Measurements from ENCODE around the gene MYCN.
"Not testable (repeated sequence)": the region's sequence is repeated elsewhere in the genome, so short reads cannot be mapped to it uniquely, and the experiment has no call there.

The MYCN gene

GRCh38 chr2:15950088-15950952 is 10.0 kb downstream of the MYCN start:
- CTCF ChIA-PET, result no interaction called here
- no peak for DNase-seq (ENCODE audit: extremely low spot score)
- TF ChIP-seq PKNOX1 (IDR thresholded peaks at IDR 0.05) (no peak), FOXA1 (IDR thresholded peaks at IDR 0.05) (no peak), L3MBTL2 (conservative IDR thresholded peaks at IDR 0.05) (no peak), HDGF (IDR thresholded peaks at IDR 0.05; ENCODE audit: borderline replicate concordance) (no peak), FOXM1 (IDR thresholded peaks at IDR 0.05; ENCODE audit: borderline replicate concordance) (no peak), NFRKB (IDR thresholded peaks at IDR 0.05) (no peak), CTBP1 (IDR thresholded peaks at IDR 0.05; ENCODE audit: borderline replicate concordance) (no peak), ZNF384 (IDR thresholded peaks at IDR 0.05) (no peak), BHLHE40 (IDR thresholded peaks at IDR 0.05; ENCODE audit: borderline replicate concordance) (no peak), ELF4 (IDR thresholded peaks at IDR 0.05) (no peak), FOXK2 (IDR thresholded peaks at IDR 0.05) (no peak), TARDBP (IDR thresholded peaks at IDR 0.05) (no peak), SP1 (IDR thresholded peaks at IDR 0.05) (no peak), ARNT (IDR thresholded peaks at IDR 0.05) (no peak)
- POLR2A ChIA-PET, result no interaction called here

GRCh38 chr2:15951936-15952335 is 11.6 kb downstream of the MYCN start:
- POLR2A ChIA-PET; CTCF ChIA-PET; DNase-seq (ENCODE audit: extremely low spot score): not testable (repeated sequence)

- no peak for DNase-seq (ENCODE audit: extremely low spot score)
- TF ChIP-seq ARNT (IDR thresholded peaks at IDR 0.05), result no peak
- TF ChIP-seq HDGF (IDR thresholded peaks at IDR 0.05; ENCODE audit: borderline replicate concordance), result no peak
- TF ChIP-seq FOXM1 (IDR thresholded peaks at IDR 0.05; ENCODE audit: borderline replicate concordance), result no peak
- TF ChIP-seq L3MBTL2 (conservative IDR thresholded peaks at IDR 0.05), result no peak
- TF ChIP-seq ZNF384 (IDR thresholded peaks at IDR 0.05), result no peak
- TF ChIP-seq CTBP1 (IDR thresholded peaks at IDR 0.05; ENCODE audit: borderline replicate concordance), result no peak
- TF ChIP-seq SUZ12 (IDR thresholded peaks at IDR 0.05), result no peak
- no peak for TF ChIP-seq BHLHE40 (IDR thresholded peaks at IDR 0.05; ENCODE audit: borderline replicate concordance)
- TF ChIP-seq FOXA1 (IDR thresholded peaks at IDR 0.05), result no peak
- no peak for TF ChIP-seq PKNOX1 (IDR thresholded peaks at IDR 0.05)
- TF ChIP-seq FOXK2 (IDR thresholded peaks at IDR 0.05), result no peak
- no peak for TF ChIP-seq TARDBP (IDR thresholded peaks at IDR 0.05)
- no peak for TF ChIP-seq LEF1 (IDR thresholded peaks at IDR 0.05; ENCODE audit: borderline replicate concordance)
- TF ChIP-seq NFRKB (IDR thresholded peaks at IDR 0.05), result no peak
- no peak for TF ChIP-seq SP1 (IDR thresholded peaks at IDR 0.05)
- no peak for TF ChIP-seq ELF4 (IDR thresholded peaks at IDR 0.05)
- ChIA-PET POLR2A (no interaction called here), CTCF (no interaction called here)
Observed at GRCh38 chr2:15952451-15953146, 12.2 kb downstream of the MYCN start.

- CTCF ChIA-PET, result no interaction called here
- DNase-seq (ENCODE audit: extremely low spot score), result no peak
- POLR2A ChIA-PET, result no interaction called here
- TF ChIP-seq PKNOX1 (IDR thresholded peaks at IDR 0.05) (no peak), LEF1 (IDR thresholded peaks at IDR 0.05; ENCODE audit: borderline replicate concordance) (no peak), NFRKB (IDR thresholded peaks at IDR 0.05) (no peak), SUZ12 (IDR thresholded peaks at IDR 0.05) (no peak), ARNT (IDR thresholded peaks at IDR 0.05) (no peak), ZNF384 (IDR thresholded peaks at IDR 0.05) (no peak), FOXK2 (IDR thresholded peaks at IDR 0.05) (no peak), FOXA1 (IDR thresholded peaks at IDR 0.05) (no peak), L3MBTL2 (conservative IDR thresholded peaks at IDR 0.05) (no peak), HDGF (IDR thresholded peaks at IDR 0.05; ENCODE audit: borderline replicate concordance) (no peak), FOXM1 (IDR thresholded peaks at IDR 0.05; ENCODE audit: borderline replicate concordance) (no peak), ELF4 (IDR thresholded peaks at IDR 0.05) (no peak), BHLHE40 (IDR thresholded peaks at IDR 0.05; ENCODE audit: borderline replicate concordance) (no peak), CTBP1 (IDR thresholded peaks at IDR 0.05; ENCODE audit: borderline replicate concordance) (no peak), TARDBP (IDR thresholded peaks at IDR 0.05) (no peak), SP1 (IDR thresholded peaks at IDR 0.05) (no peak)
Observed at GRCh38 chr2:15953147-15953630, 12.8 kb downstream of the MYCN start.

- no peak for TF ChIP-seq SP1 (IDR thresholded peaks at IDR 0.05)
- TF ChIP-seq BHLHE40 (IDR thresholded peaks at IDR 0.05; ENCODE audit: borderline replicate concordance), result no peak
- TF ChIP-seq TARDBP (IDR thresholded peaks at IDR 0.05), result no peak
- no peak for TF ChIP-seq SUZ12 (IDR thresholded peaks at IDR 0.05)
- TF ChIP-seq ARNT (IDR thresholded peaks at IDR 0.05), result no peak
- no peak for TF ChIP-seq ZNF384 (IDR thresholded peaks at IDR 0.05)
- ChIA-PET CTCF (no interaction called here), POLR2A (no interaction called here)
- DNase-seq (ENCODE audit: extremely low spot score), result no peak
Observed at GRCh38 chr2:15953891-15954680, 13.7 kb downstream of the MYCN start.
